ENCODE results near the gene CDC73. TPM values are rescaled to one million over a fixed set of nuclear protein-coding genes. Genes with fewer than 3 reads are reported as not detected.

The CDC73 gene
- total RNA-seq, 1 experiment from 2014 or later, result 10.0 TPM

DNA sequence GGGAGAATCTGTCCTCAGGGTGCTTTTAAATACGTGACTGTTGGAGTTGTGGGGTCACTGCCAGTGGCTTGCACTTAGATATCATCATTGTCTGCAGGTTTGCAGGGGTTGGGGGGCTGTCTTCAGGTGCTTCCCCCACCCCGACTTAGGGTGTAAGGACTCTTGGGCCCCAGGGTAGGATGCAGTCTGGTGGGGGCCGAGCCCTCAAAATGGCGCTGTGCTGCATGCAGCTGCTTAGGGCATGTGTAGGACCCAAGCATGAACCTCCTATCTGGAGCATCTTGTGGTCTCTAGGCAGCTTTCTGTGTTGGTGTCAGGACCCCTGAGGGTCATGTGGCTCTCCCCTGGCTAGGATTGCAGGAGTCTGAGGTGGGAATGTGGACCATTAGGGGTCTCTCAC is 120.2 kb downstream of the CDC73 start:
- Histone ChIP-seq H3K36me3 (ENCODE audit: low read depth, low read length) (peaks cover 7% of the 10 kb centered on the region; the same call in 1 of the 2 replicates), H3K9ac (ENCODE audit: low read length) (no peak overlapping the region), H3K4me2 (ENCODE audit: low read length) (no peak overlapping the region), H3K27me3 (ENCODE audit: low read length) (no peaks in the 10 kb centered on the region), H3K27ac (ENCODE audit: low read length) (no peak overlapping the region), H3K9me3 (ENCODE audit: low read length) (no peaks in the 10 kb centered on the region), H3K4me3 (ENCODE audit: low read length) (no peak overlapping the region), H3K79me2 (ENCODE audit: low read length) (no peaks in the 10 kb centered on the region), H4K20me1 (ENCODE audit: low read length) (no peaks in the 10 kb centered on the region), H3K4me1 (ENCODE audit: insufficient read depth, low read length) (no peaks in the 10 kb centered on the region), H3K9me2 (replicated peaks; ENCODE audit: low read length) (no peaks in the 10 kb centered on the region), H3F3A (ENCODE audit: low read length, unreplicated experiment) (no peaks in the 10 kb centered on the region), H2AFZ (ENCODE audit: low read length) (no peak overlapping the region)
- DNase-seq, result no peak
- CTCF ChIA-PET, result no interaction called here
- POLR2A ChIA-PET (ENCODE audit: unreplicated experiment), result no interaction called here
- ATAC-seq, result no peak
- intact Hi-C loops (cut with micrococcal nuclease), result no loop called here
- TF ChIP-seq, protein P1, sequence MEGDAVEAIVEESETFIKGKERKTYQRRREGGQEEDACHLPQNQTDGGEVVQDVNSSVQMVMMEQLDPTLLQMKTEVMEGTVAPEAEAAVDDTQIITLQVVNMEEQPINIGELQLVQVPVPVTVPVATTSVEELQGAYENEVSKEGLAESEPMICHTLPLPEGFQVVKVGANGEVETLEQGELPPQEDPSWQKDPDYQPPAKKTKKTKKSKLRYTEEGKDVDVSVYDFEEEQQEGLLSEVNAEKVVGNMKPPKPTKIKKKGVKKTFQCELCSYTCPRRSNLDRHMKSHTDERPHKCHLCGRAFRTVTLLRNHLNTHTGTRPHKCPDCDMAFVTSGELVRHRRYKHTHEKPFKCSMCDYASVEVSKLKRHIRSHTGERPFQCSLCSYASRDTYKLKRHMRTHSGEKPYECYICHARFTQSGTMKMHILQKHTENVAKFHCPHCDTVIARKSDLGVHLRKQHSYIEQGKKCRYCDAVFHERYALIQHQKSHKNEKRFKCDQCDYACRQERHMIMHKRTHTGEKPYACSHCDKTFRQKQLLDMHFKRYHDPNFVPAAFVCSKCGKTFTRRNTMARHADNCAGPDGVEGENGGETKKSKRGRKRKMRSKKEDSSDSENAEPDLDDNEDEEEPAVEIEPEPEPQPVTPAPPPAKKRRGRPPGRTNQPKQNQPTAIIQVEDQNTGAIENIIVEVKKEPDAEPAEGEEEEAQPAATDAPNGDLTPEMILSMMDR (conservative IDR thresholded peaks at IDR 0.05; ENCODE audit: low read depth, low read length), result no peak
- no peak for TF ChIP-seq EZH2 (IDR thresholded peaks at IDR 0.05; ENCODE audit: low read length, unreplicated experiment)
- TF ChIP-seq EZH2phosphoT487 (IDR thresholded peaks at IDR 0.05; ENCODE audit: borderline replicate concordance, low read length), result no peak
- BruUV-seq (replicated peaks), result no TSS peak

DNA sequence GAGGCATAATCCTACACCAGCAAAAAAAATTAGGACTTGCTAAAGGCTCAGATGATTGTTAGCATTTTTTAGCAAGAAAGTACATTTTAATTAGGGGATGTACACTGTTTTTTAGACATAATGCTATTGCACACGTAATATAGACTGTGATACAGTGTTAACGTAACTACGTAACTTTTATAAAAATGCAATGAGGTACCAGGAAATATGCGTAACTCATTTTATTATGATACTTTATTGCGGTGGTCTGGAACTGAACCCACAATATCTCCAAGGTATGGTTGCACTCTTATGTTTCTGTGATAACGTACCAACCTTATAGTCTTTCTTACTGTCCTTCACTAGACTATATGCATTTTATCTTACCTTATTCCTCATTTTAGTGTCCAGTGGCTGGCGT is 127.4 kb downstream of the CDC73 start:
- Histone ChIP-seq H3K9me2 (replicated peaks; ENCODE audit: low read length) (no peaks in the 10 kb centered on the region), H3K36me3 (ENCODE audit: low read depth, low read length) (peaks cover 20% of the 10 kb centered on the region), H4K20me1 (ENCODE audit: low read length) (no peaks in the 10 kb centered on the region), H2AFZ (ENCODE audit: low read length) (no peak overlapping the region), H3K27ac (ENCODE audit: low read length) (no peak overlapping the region), H3K9ac (ENCODE audit: low read length) (no peak overlapping the region), H3K9me3 (ENCODE audit: low read length) (no peaks in the 10 kb centered on the region), H3K79me2 (ENCODE audit: low read length) (no peaks in the 10 kb centered on the region), H3K4me2 (ENCODE audit: low read length) (no peak overlapping the region), H3K4me3 (ENCODE audit: low read length) (no peak overlapping the region), H3F3A (ENCODE audit: low read length, unreplicated experiment) (no peaks in the 10 kb centered on the region), H3K4me1 (ENCODE audit: insufficient read depth, low read length) (no peaks in the 10 kb centered on the region), H3K27me3 (ENCODE audit: low read length) (no peaks in the 10 kb centered on the region)
- intact Hi-C loops (cut with micrococcal nuclease), result no loop called here
- POLR2A ChIA-PET (ENCODE audit: unreplicated experiment), result no interaction called here
- no TSS peak for BruUV-seq (replicated peaks)
- DNase-seq (no peak), ATAC-seq (no peak)
- TF ChIP-seq, protein P1 (conservative IDR thresholded peaks at IDR 0.05; ENCODE audit: low read depth, low read length), result no peak
- TF ChIP-seq EZH2 (IDR thresholded peaks at IDR 0.05; ENCODE audit: low read length, unreplicated experiment) (no peak), EZH2phosphoT487 (IDR thresholded peaks at IDR 0.05; ENCODE audit: borderline replicate concordance, low read length) (no peak)
- CTCF ChIA-PET, result no interaction called here

DNA sequence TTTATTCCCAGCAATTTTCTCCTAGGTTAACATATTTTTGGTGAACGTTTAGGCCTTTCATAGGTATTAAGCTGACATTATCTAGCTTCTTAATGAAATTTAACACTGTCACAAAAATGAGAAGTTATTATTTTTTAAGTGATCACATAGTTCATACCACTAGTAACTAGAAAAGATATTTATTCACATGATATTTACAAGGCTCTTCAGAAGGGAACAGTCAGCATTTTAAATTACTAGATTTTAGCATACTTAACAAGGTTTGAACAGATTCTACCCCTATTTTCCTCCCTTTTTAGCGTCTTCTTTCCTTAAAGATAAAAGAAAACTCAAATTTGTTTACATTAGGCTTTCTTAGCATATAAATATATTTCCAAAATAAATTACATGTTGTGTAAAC is 130.1 kb downstream of the CDC73 start:
- H3F3A ChIP-seq (ENCODE audit: low read length, unreplicated experiment), result no peaks in the 10 kb centered on the region
- no peaks in the 10 kb centered on the region for H3K79me2 ChIP-seq (ENCODE audit: low read length)
- H3K4me1 ChIP-seq (ENCODE audit: insufficient read depth, low read length), result no peaks in the 10 kb centered on the region
- POLR2A ChIA-PET (ENCODE audit: unreplicated experiment), result no interaction called here
- BruUV-seq (replicated peaks), result no TSS peak
- H3K9ac ChIP-seq (ENCODE audit: low read length), result no peak overlapping the region
- H3K9me2 ChIP-seq (replicated peaks; ENCODE audit: low read length), result no peaks in the 10 kb centered on the region
- DNase-seq (no peak), ATAC-seq (no peak)
- TF ChIP-seq EZH2 (IDR thresholded peaks at IDR 0.05; ENCODE audit: low read length, unreplicated experiment) (no peak), EZH2phosphoT487 (IDR thresholded peaks at IDR 0.05; ENCODE audit: borderline replicate concordance, low read length) (no peak)
- TF ChIP-seq, protein P1 (conservative IDR thresholded peaks at IDR 0.05; ENCODE audit: low read depth, low read length), result no peak
- H2AFZ ChIP-seq (ENCODE audit: low read length), result no peak overlapping the region
- intact Hi-C loops (cut with micrococcal nuclease), result loop anchor here (5.0 kb wide), 1 partner anchor 70 kb away; no protein-coding TSS in a partner anchor
- H3K27me3 ChIP-seq (ENCODE audit: low read length), result no peaks in the 10 kb centered on the region
- H4K20me1 ChIP-seq (ENCODE audit: low read length), result no peaks in the 10 kb centered on the region
- CTCF ChIA-PET, result no interaction called here
- peaks cover 13% of the 10 kb centered on the region for H3K36me3 ChIP-seq (ENCODE audit: low read depth, low read length)
- H3K9me3 ChIP-seq (ENCODE audit: low read length), result no peaks in the 10 kb centered on the region
- no peak overlapping the region for H3K4me2 ChIP-seq (ENCODE audit: low read length)
- no peak overlapping the region for H3K27ac ChIP-seq (ENCODE audit: low read length)
- H3K4me3 ChIP-seq (ENCODE audit: low read length), result no peak overlapping the region

Measured in PC-3 (cell line).